Common myeloid progenitor, CD34-positive (primary cell): ENCODE data around the gene LRWD1.

ENCODE experiments used
- CTCF ChIA-PET: fragments of 350-600 bp; sonication (Branson Sonifier 250); formaldehyde crosslinking; loops from one replicate; lab custom pipeline; 2021; ENCODE audit warnings: antibody characterized with exemption; lab: Charles Lee
- POLR2A ChIA-PET: fragments of 350-600 bp; sonication (Branson Sonifier 250); formaldehyde crosslinking; loops from one replicate; lab custom pipeline; 2021; ENCODE audit warnings: antibody characterized with exemption; lab: Charles Lee
- DNase-seq, 3 donors: peaks; one replicate each; pipeline versions ENCODE4 v3.0.0 to v3.0.0-alpha.2; 2013
- H3K27ac ChIP-seq, 2 experiments: 1 replicate in 1 of 2; 2 replicates in 1 of 2; pipeline ENCODE4 v1.7.0; 2013; ENCODE audit warnings: inconsistent platforms in 2 of 2, low read length in 2 of 2, mild to moderate bottlenecking in 2 of 2, low read depth in 1 of 2, moderate library complexity in 1 of 2; ENCODE audit not compliant: severe bottlenecking in 2 of 2, insufficient read depth in 1 of 2, poor library complexity in 1 of 2
- H3K27me3 ChIP-seq, 5 experiments: replicated peaks in 2 of 5; 1 replicate in 3 of 5; 2 replicates in 2 of 5; pipeline versions ENCODE4 v1.6.1 to v1.7.0; 2013; ENCODE audit warnings: low read length in 4 of 5, mild to moderate bottlenecking in 2 of 5, moderate library complexity in 2 of 5, inconsistent platforms in 1 of 5; ENCODE audit not compliant: insufficient read depth in 5 of 5, control insufficient read depth in 4 of 5
- H3K36me3 ChIP-seq, 4 experiments: 1 replicate in 2 of 4; 2 replicates in 2 of 4; pipeline versions ENCODE4 v1.6.1 to v1.7.0; 2013; ENCODE audit warnings: low read length in 3 of 4, control low read depth in 1 of 4, mild to moderate bottlenecking in 1 of 4; ENCODE audit not compliant: control insufficient read depth in 4 of 4, insufficient read depth in 4 of 4
- H3K4me1 ChIP-seq, 4 experiments: 1 replicate in 3 of 4; 2 replicates in 1 of 4; pipeline versions ENCODE4 v1.6.1 to v1.7.1; 2013; ENCODE audit warnings: low read length in 3 of 4, mild to moderate bottlenecking in 3 of 4, control low read depth in 1 of 4, inconsistent platforms in 1 of 4, moderate library complexity in 1 of 4; ENCODE audit not compliant: control insufficient read depth in 4 of 4, insufficient read depth in 4 of 4; ENCODE audit errors: control extremely low read depth in 1 of 4
- H3K4me3 ChIP-seq, 7 experiments: 1 replicate in 4 of 7; 2 replicates in 3 of 7; pipeline versions ENCODE4 v1.5.1 to v1.7.0; 2013; ENCODE audit warnings: mild to moderate bottlenecking in 7 of 7, low read length in 6 of 7, moderate library complexity in 6 of 7, inconsistent platforms in 2 of 7, low read depth in 2 of 7, control low read depth in 1 of 7; ENCODE audit not compliant: insufficient read depth in 4 of 7, control insufficient read depth in 1 of 7; ENCODE audit errors: extremely low read depth in 1 of 7
- H3K9me3 ChIP-seq, 5 experiments: 1 replicate in 4 of 5; 2 replicates in 1 of 5; pipeline versions ENCODE4 v1.6.1 to v1.7.1; 2013; ENCODE audit warnings: low read length in 4 of 5, mild to moderate bottlenecking in 2 of 5, inconsistent platforms in 1 of 5, low read depth in 1 of 5, moderate library complexity in 1 of 5; ENCODE audit not compliant: control insufficient read depth in 4 of 5, insufficient read depth in 2 of 5; ENCODE audit errors: control extremely low read depth in 1 of 5
- WGBS: methylation state at CpG from one replicate; pipeline ENCODE4 v1.1.5; 2013; ENCODE audit not compliant: insufficient coverage; 5-methylcytosine and 5-hydroxymethylcytosine counted together

LRWD1 gene

DNA sequence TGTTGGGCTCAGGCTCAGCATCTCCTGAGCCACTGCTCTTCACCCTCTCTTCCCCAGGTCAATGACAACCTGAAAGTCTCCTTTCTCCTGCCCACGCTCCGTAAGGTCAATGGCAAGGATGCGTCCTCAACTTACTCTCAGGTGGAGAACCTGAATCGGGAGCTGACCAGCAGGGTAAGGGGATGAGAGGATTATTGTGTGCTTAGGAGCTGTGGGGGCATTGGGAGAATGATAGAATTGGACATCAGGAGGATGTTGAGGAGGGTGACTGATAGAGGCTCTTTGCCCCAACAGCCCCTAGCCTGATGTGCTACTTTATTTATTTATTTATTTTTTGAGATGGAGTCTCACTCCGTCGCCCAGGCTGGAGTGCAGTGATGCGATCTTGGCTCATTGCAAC, 1.3 kb downstream of the LRWD1 start:
- DNase-seq: no peak
- CTCF ChIA-PET: interaction anchor here (1.4 to 63.4 kb wide), 2 partner anchors 15 to 47 kb away, joined by 5 to 1488 read pairs; partner anchors contain the start of genes ORAI2 and PRKRIP1
- no peaks in the 10 kb centered on the region for H3K27me3 ChIP-seq
- peaks cover 3 to 20% (median 15%) of the 10 kb centered on the region in 4 experiments for H3K36me3 ChIP-seq
- POLR2A ChIA-PET: no interaction called here
- peak overlapping the region in 5 of 7 experiments; percentile 27 to 100 (median 96) for H3K4me3 ChIP-seq
- 100% methylated on average over 2 of the region's 7 CpGs for WGBS
- H3K4me1 ChIP-seq: peaks cover 5 to 20% (median 18%) of the 10 kb centered on the region in 4 experiments
- no peak overlapping the region for H3K27ac ChIP-seq
- H3K9me3 ChIP-seq: no peaks in the 10 kb centered on the region

- Histone ChIP-seq H3K4me1 (peaks cover 5 to 20% (median 18%) of the 10 kb centered on the region in 4 experiments), H3K36me3 (peaks cover 3 to 35% (median 23%) of the 10 kb centered on the region in 4 experiments), H3K27ac (no peak overlapping the region), H3K9me3 (no peaks in the 10 kb centered on the region), H3K27me3 (no peaks in the 10 kb centered on the region), H3K4me3 (no peak overlapping the region)
- CTCF ChIA-PET: interaction anchor here (0.7 to 63.4 kb wide), 7 partner anchors 11 to 1965 kb away, joined by 3 to 1488 read pairs (median 4); partner anchors contain the start of genes ORAI2 and PRKRIP1
- POLR2A ChIA-PET: no interaction called here
- no peak for DNase-seq
- WGBS: 97% methylated on average over 19 of the region's 24 CpGs
Measured at GRCh38 chr7:102467581-102468477, 3.0 kb downstream of the LRWD1 start.

DNA sequence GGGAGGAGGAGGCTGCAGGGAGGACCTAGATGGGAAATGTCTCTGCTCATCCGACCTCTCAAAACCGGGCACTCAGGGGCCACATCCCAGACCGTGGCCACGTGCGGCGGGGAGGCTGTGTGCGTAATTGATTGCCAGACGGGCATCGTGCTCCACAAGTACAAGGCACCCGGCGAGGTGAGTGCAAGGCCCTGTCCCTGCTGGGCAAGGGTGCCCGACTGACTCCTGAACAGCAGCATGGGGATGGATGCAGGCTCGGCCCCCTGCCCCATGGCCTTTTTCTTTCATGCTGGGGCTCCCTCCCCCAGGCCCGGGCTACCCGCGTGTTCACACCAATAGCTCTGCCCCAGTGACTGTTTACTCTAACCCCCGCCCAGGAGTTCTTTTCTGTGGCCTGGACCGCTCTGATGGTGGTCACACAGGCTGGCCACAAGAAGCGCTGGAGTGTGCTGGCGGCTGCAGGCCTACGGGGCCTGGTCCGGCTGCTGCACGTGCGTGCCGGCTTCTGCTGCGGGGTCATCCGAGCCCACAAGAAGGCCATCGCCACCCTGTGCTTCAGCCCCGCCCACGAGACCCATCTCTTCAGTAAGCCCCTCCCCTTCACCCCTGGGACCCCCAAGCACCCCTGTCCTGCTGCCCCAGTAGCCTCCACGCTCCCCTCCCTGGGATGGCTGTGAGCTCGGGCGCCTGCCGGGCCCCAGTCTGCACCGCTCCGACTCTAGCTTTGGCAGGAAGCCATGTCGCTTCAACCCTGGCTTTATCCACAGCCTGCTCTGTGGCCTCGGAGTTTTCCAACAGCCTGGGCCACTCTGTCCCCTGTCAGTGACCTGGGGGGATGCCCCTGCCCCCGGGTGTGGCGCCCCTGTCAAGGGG, 3.9 kb downstream of the LRWD1 start:
- CTCF ChIA-PET: interaction anchor here (1.1 to 63.4 kb wide), 3 partner anchors 12 to 81 kb away, joined by 3 to 1488 read pairs (median 5); partner anchors contain the start of genes ORAI2 and PRKRIP1
- DNase-seq: no peak
- no peak overlapping the region for H3K4me3 ChIP-seq
- H3K4me1 ChIP-seq: peaks cover 5 to 19% (median 15%) of the 10 kb centered on the region in 4 experiments
- H3K27ac ChIP-seq: no peak overlapping the region
- H3K36me3 ChIP-seq: peaks cover 3 to 43% (median 31%) of the 10 kb centered on the region in 4 experiments
- POLR2A ChIA-PET: no interaction called here
- no peaks in the 10 kb centered on the region for H3K9me3 ChIP-seq
- WGBS: 95% methylated on average over 28 of the region's 40 CpGs
- H3K27me3 ChIP-seq: no peaks in the 10 kb centered on the region

GRCh38 chr7:102469351-102469971, 4.7 kb downstream of the LRWD1 start:
- no peak overlapping the region for H3K4me3 ChIP-seq
- POLR2A ChIA-PET: no interaction called here
- peaks cover 3 to 45% (median 32%) of the 10 kb centered on the region in 4 experiments for H3K36me3 ChIP-seq
- DNase-seq: no peak
- no peak overlapping the region for H3K27ac ChIP-seq
- no peaks in the 10 kb centered on the region for H3K27me3 ChIP-seq
- no peaks in the 10 kb centered on the region for H3K9me3 ChIP-seq
- WGBS: 95% methylated on average over 23 of the region's 24 CpGs
- peaks cover 0 to 11% (median 9%) of the 10 kb centered on the region in 4 experiments for H3K4me1 ChIP-seq
- CTCF ChIA-PET: interaction anchor here (63.4 kb wide), 1 partner anchor 51 kb away, joined by 1488 read pairs; the partner anchor contains the start of genes ORAI2 and PRKRIP1

- Histone ChIP-seq H3K4me1 (peaks cover 0 to 10% (median 8%) of the 10 kb centered on the region in 4 experiments), H3K36me3 (peaks cover 3 to 45% (median 32%) of the 10 kb centered on the region in 4 experiments), H3K9me3 (no peaks in the 10 kb centered on the region), H3K27me3 (no peaks in the 10 kb centered on the region), H3K27ac (peak overlapping the region in 1 of 2 experiments; percentile 2), H3K4me3 (no peak overlapping the region)
- ChIA-PET CTCF (interaction anchor here (1.2 to 63.4 kb wide), 2 partner anchors 8 to 51 kb away, joined by 3 to 1488 read pairs; partner anchors contain the start of genes ORAI2 and PRKRIP1), POLR2A (no interaction called here)
- no peak for DNase-seq
- 88% methylated on average over 14 of the region's 20 CpGs for WGBS
Measured at GRCh38 chr7:102469972-102470825, 5.4 kb downstream of the LRWD1 start.

- 96% methylated on average over 5 of the region's 6 CpGs for WGBS
- Histone ChIP-seq H3K36me3 (peaks cover 3 to 45% (median 32%) of the 10 kb centered on the region in 4 experiments), H3K27ac (no peak overlapping the region), H3K9me3 (no peaks in the 10 kb centered on the region), H3K4me1 (no peaks in the 10 kb centered on the region), H3K27me3 (no peaks in the 10 kb centered on the region), H3K4me3 (no peak overlapping the region)
- POLR2A ChIA-PET: interaction anchor here (0.6 kb wide), 1 partner anchor 72 kb away, joined by 3 read pairs; no protein-coding TSS in a partner anchor
- no peak for DNase-seq
- CTCF ChIA-PET: interaction anchor here (1.2 to 63.4 kb wide), 2 partner anchors 10 to 53 kb away, joined by 3 to 1488 read pairs; partner anchors contain the start of genes ORAI2 and PRKRIP1
Measured at GRCh38 chr7:102471791-102472125, 7.0 kb downstream of the LRWD1 start.
